Hepatocyte (in vitro differentiated cells): Measurements from ENCODE around the gene RALGAPA2.

Source experiments
- CTCF ChIP-seq: fragments of 200-600 bp; sonication (generic); IDR thresholded peaks from 2 replicates; pipeline ENCODE4 v1.5.1; 2016; ENCODE audit warnings: antibody characterized with exemption, mild to moderate bottlenecking; ENCODE audit not compliant: poor library complexity
- EZH2 ChIP-seq: fragments of 200-600 bp; sonication (generic); IDR thresholded peaks from 2 replicates; pipeline ENCODE4 v1.6.1; 2016; ENCODE audit warnings: antibody characterized with exemption, mild to moderate bottlenecking, borderline replicate concordance
- EZH2phosphoT487 ChIP-seq: fragments of 200-600 bp; sonication (generic); IDR thresholded peaks from one replicate; pipeline ENCODE4 v1.6.1; 2018; ENCODE audit warnings: antibody characterized with exemption, mild to moderate bottlenecking, low read depth, moderate library complexity; ENCODE audit not compliant: unreplicated experiment, severe bottlenecking

- TF ChIP-seq EZH2 (no peak), CTCF (no peak), EZH2phosphoT487 (no peak)
Observed at GRCh38 chr20:20409331-20409730, 303.1 kb downstream of the RALGAPA2 start.
